ENCODE data around the gene THRB. TPM values are rescaled to one million over a fixed set of nuclear protein-coding genes. Genes with fewer than 3 reads are reported as not detected.
A peak's percentile ranks its signal among the peaks of the same experiment; 100 is the strongest.

THRB gene
- total RNA-seq, 6 donors from 2014 or later, result 5.5 to 15.2 (median 12.0) TPM

- ATAC-seq (ENCODE audit: low FRiP score in 2 of 2) (no peak), DNase-seq (no peak)
- Histone ChIP-seq H3K27me3 (no peaks in the 10 kb centered on the region), H3K27ac (no peak overlapping the region), H3K4me1 (peaks cover 4 to 11% (median 7%) of the 10 kb centered on the region in 4 donors), H3K9me3 (no peaks in the 10 kb centered on the region), H3K36me3 (no peaks in the 10 kb centered on the region), H3K4me3 (no peak overlapping the region)
- 83 to 84% methylated on average over 2 of the region's 2 CpGs for WGBS, 2 donors
- TF ChIP-seq POLR2A (IDR thresholded peaks at IDR 0.05) (no peak), EP300 (IDR thresholded peaks at IDR 0.05) (no peak), CTCF (IDR thresholded peaks at IDR 0.05) (no peak), POLR2AphosphoS5 (IDR thresholded peaks at IDR 0.05) (no peak)
These were observed 192.3 kb downstream of the THRB start for GRCh38 chr3:24302396-24302795.

GRCh38 chr3:24300949-24301348, 193.7 kb downstream of the THRB start:
- TF ChIP-seq POLR2A (IDR thresholded peaks at IDR 0.05), result no peak
- no peak for TF ChIP-seq POLR2AphosphoS5 (IDR thresholded peaks at IDR 0.05)
- TF ChIP-seq EP300 (IDR thresholded peaks at IDR 0.05), result no peak
- no peak for TF ChIP-seq CTCF (IDR thresholded peaks at IDR 0.05)
- no peaks in the 10 kb centered on the region for H3K36me3 ChIP-seq
- H3K27ac ChIP-seq, result no peak overlapping the region
- H3K4me3 ChIP-seq, result no peak overlapping the region
- 95 to 100% methylated on average over 2 of the region's 2 CpGs for WGBS, 2 donors
- no peaks in the 10 kb centered on the region for H3K27me3 ChIP-seq
- ATAC-seq (ENCODE audit: low FRiP score in 2 of 2), result no peak
- H3K4me1 ChIP-seq, result peaks cover 2 to 6% (median 3%) of the 10 kb centered on the region in 4 donors
- no peaks in the 10 kb centered on the region for H3K9me3 ChIP-seq
- no peak for DNase-seq

- H3K36me3 ChIP-seq, result no peaks in the 10 kb centered on the region
- H3K27ac ChIP-seq, result no peak overlapping the region
- no peaks in the 10 kb centered on the region for H3K27me3 ChIP-seq
- 73 to 75% methylated on average over 6 of the region's 6 CpGs for WGBS, 2 donors
- no peaks in the 10 kb centered on the region for H3K9me3 ChIP-seq
- no peaks in the 10 kb centered on the region for H3K4me1 ChIP-seq
- TF ChIP-seq POLR2AphosphoS5 (IDR thresholded peaks at IDR 0.05) (no peak), CTCF (IDR thresholded peaks at IDR 0.05) (no peak), EP300 (IDR thresholded peaks at IDR 0.05) (no peak), POLR2A (IDR thresholded peaks at IDR 0.05) (no peak)
- H3K4me3 ChIP-seq, result no peak overlapping the region
- DNase-seq, result no peak
- peak in 1 of 2 donors; percentile 38 for ATAC-seq (ENCODE audit: low FRiP score in 2 of 2)
These were observed 194.6 kb downstream of the THRB start for GRCh38 chr3:24299806-24300626.

GRCh38 chr3:24299246-24299805, 195.3 kb downstream of the THRB start:
- Histone ChIP-seq H3K36me3 (no peaks in the 10 kb centered on the region), H3K4me3 (no peak overlapping the region), H3K4me1 (no peaks in the 10 kb centered on the region), H3K9me3 (no peaks in the 10 kb centered on the region), H3K27ac (no peak overlapping the region), H3K27me3 (no peaks in the 10 kb centered on the region)
- no peak for ATAC-seq (ENCODE audit: low FRiP score in 2 of 2)
- no peak for DNase-seq
- TF ChIP-seq POLR2AphosphoS5 (IDR thresholded peaks at IDR 0.05) (no peak), POLR2A (IDR thresholded peaks at IDR 0.05) (no peak), CTCF (IDR thresholded peaks at IDR 0.05) (no peak), EP300 (IDR thresholded peaks at IDR 0.05) (no peak)
- WGBS, 2 donors, result 30 to 41% methylated on average over 1 of the region's 1 CpG

All from upper lobe of left lung (tissue), 6 donors.